ENCODE data around the gene HIGD1A. TPM values are rescaled to one million over a fixed set of nuclear protein-coding genes. Genes with fewer than 3 reads are reported as not detected.
A peak's percentile ranks its signal among the peaks of the same experiment; 100 is the strongest.

Gene HIGD1A
- total RNA-seq, 2 donors from 2014 or later: 36.3 to 52.4 TPM

GRCh38 chr3:42809202-42809601 is 4.9 kb upstream of the HIGD1A start, which contains the start of gene ACKR2:
TSS of gene ACKR2 (plus strand) at chr3:42809445. CDS start at chr3:42864503, 55,058 bp downstream.
- Histone ChIP-seq H3K27me3 (no peaks in the 10 kb centered on the region), H3K27ac (no peak within 1 kb of the TSS), H3K36me3 (replicated peaks in 1 of 2; ENCODE audit: insufficient read depth in 1 of 2, low read depth in 2 of 2) (no peaks in the 10 kb centered on the region), H3K4me3 (no peak within 1 kb of the TSS), H3K4me1 (peaks cover 25% of the 10 kb centered on the region), H3K9me3 (no peaks in the 10 kb centered on the region)
- DNase-seq (no peak), ATAC-seq (no peak)
- intact Hi-C loops (cut with DNase I): no loop called here
- WGBS, 2 donors: 85 to 91% methylated on average over 5 of the region's 5 CpGs
- no peak for TF ChIP-seq POLR2A (IDR thresholded peaks at IDR 0.05)
- TF ChIP-seq CTCF (IDR thresholded peaks at IDR 0.05): no peak

- H3K27ac ChIP-seq: no peak overlapping the region
- no peak for ATAC-seq
- peaks cover 29% of the 10 kb centered on the region for H3K4me1 ChIP-seq
- intact Hi-C loops (cut with DNase I): no loop called here
- WGBS, 2 donors: 91 to 98% methylated on average over 4 of the region's 4 CpGs
- no peak for DNase-seq
- H3K4me3 ChIP-seq: no peak overlapping the region
- H3K9me3 ChIP-seq: no peaks in the 10 kb centered on the region
- TF ChIP-seq CTCF (IDR thresholded peaks at IDR 0.05) (no peak), POLR2A (IDR thresholded peaks at IDR 0.05) (no peak)
- no peaks in the 10 kb centered on the region for H3K27me3 ChIP-seq
- H3K36me3 ChIP-seq (replicated peaks in 1 of 2; ENCODE audit: insufficient read depth in 1 of 2, low read depth in 2 of 2): no peaks in the 10 kb centered on the region
These were observed 3.6 kb upstream of the HIGD1A start for GRCh38 chr3:42807929-42808328.

GRCh38 chr3:42805141-42805821 is 991 bp upstream of the HIGD1A start:
- 22 to 25% methylated on average over 13 to 23 of the region's 23 CpGs for WGBS, 2 donors
- Histone ChIP-seq H3K4me1 (peaks cover 40% of the 10 kb centered on the region), H3K36me3 (replicated peaks in 1 of 2; ENCODE audit: insufficient read depth in 1 of 2, low read depth in 2 of 2) (no peaks in the 10 kb centered on the region), H3K27me3 (no peaks in the 10 kb centered on the region), H3K9me3 (no peaks in the 10 kb centered on the region), H3K4me3 (peak overlapping the region in 1 of 2 donors; percentile 70), H3K27ac (peak overlapping the region; percentile 81 to 95 (median 94))
- no peak for TF ChIP-seq CTCF (IDR thresholded peaks at IDR 0.05)
- no peak for TF ChIP-seq POLR2A (IDR thresholded peaks at IDR 0.05)
- ATAC-seq (peak; percentile 11), DNase-seq (peak in 3 of 4 donors; percentile 26 to 64 (median 59))
- intact Hi-C loops (cut with DNase I): no loop called here

GRCh38 chr3:42804831-42805132 is 492 bp upstream of the HIGD1A start:
- TF ChIP-seq POLR2A (IDR thresholded peaks at IDR 0.05): no peak
- no peak for TF ChIP-seq CTCF (IDR thresholded peaks at IDR 0.05)
- DNase-seq (no peak), ATAC-seq (no peak)
- WGBS, 2 donors: 0 to 1% methylated on average over 10 to 13 of the region's 13 CpGs
- peak overlapping the region; percentile 81 to 95 (median 94) for H3K27ac ChIP-seq
- peak overlapping the region; percentile 39 to 70 for H3K4me3 ChIP-seq
- H3K36me3 ChIP-seq (replicated peaks in 1 of 2; ENCODE audit: insufficient read depth in 1 of 2, low read depth in 2 of 2): no peaks in the 10 kb centered on the region
- H3K9me3 ChIP-seq: no peaks in the 10 kb centered on the region
- no peaks in the 10 kb centered on the region for H3K27me3 ChIP-seq
- peaks cover 45% of the 10 kb centered on the region for H3K4me1 ChIP-seq
- intact Hi-C loops (cut with DNase I): no loop called here
